ENCODE data around the gene C16orf90. TPM values are rescaled to one million over a fixed set of nuclear protein-coding genes. Genes with fewer than 3 reads are reported as not detected.

C16orf90 gene
- total RNA-seq, 2 experiments from 2014 or later: not detected

- ATAC-seq (ENCODE audit: poor library complexity) (peak; percentile 10), DNase-seq (peak in 4 of 14 experiments; percentile 8 to 50 (median 34))
- Histone ChIP-seq H3K27me3 (ENCODE audit: control insufficient read depth in 1 of 2, insufficient read depth in 2 of 2, low read length in 2 of 2) (no peaks in the 10 kb centered on the region), H3K27ac (ENCODE audit: low read depth in 1 of 2, low read length in 2 of 2) (peak overlapping the region; percentile 71 to 89), H3K9me3 (ENCODE audit: control insufficient read depth in 1 of 2, insufficient read depth in 1 of 2, low read length in 2 of 2) (no peaks in the 10 kb centered on the region), H3K36me3 (ENCODE audit: insufficient read depth, low read length) (peaks cover 10% of the 10 kb centered on the region), H3K4me3 (ENCODE audit: low read length) (peak overlapping the region; percentile 83), H3K4me1 (ENCODE audit: insufficient read depth, low read length) (peaks cover 55% of the 10 kb centered on the region)
- Mint-ChIP-seq H3K27ac (peak overlapping the region; percentile 80), H3K9me3 (no peaks in the 10 kb centered on the region), H3K27me3 (no peaks in the 10 kb centered on the region), H3K4me1 (ENCODE audit: low read depth) (peaks cover 64% of the 10 kb centered on the region), H3K36me3 (ENCODE audit: low read depth) (peaks cover 8% of the 10 kb centered on the region), H3K4me3 (peak overlapping the region; percentile 82)
- no peak for TF ChIP-seq CTCF (IDR thresholded peaks at IDR 0.05)
- intact Hi-C loops (cut with DNase I, micrococcal nuclease): loop anchor here (1.0 to 10.0 kb wide), 8 partner anchors 41 to 434 kb away; partner anchors contain the start of genes ZNF263 (in 2 of the 2), HCFC1R1 (in 1 of the 2), THOC6 (in 1 of the 2) and TIGD7 (in 1 of the 2)
- POLR2A ChIA-PET: interaction anchor here (2.2 kb wide), 1 partner anchor 58 kb away, joined by 41 read pairs; the partner anchor contains the start of genes ZNF174 and ZSCAN32
- CTCF ChIA-PET: interaction anchor here (2.7 kb wide), 1 partner anchor 42 kb away, joined by 12 read pairs; the partner anchor contains the start of gene CLUAP1
Measured at GRCh38 chr16:3458852-3459361, 36.4 kb downstream of the C16orf90 start.

- Histone ChIP-seq H3K36me3 (ENCODE audit: insufficient read depth, low read length) (peaks cover 10% of the 10 kb centered on the region), H3K9me3 (ENCODE audit: control insufficient read depth in 1 of 2, insufficient read depth in 1 of 2, low read length in 2 of 2) (no peaks in the 10 kb centered on the region), H3K4me3 (ENCODE audit: low read length) (peak overlapping the region; percentile 83), H3K27me3 (ENCODE audit: control insufficient read depth in 1 of 2, insufficient read depth in 2 of 2, low read length in 2 of 2) (no peaks in the 10 kb centered on the region), H3K4me1 (ENCODE audit: insufficient read depth, low read length) (peaks cover 52% of the 10 kb centered on the region), H3K27ac (ENCODE audit: low read depth in 1 of 2, low read length in 2 of 2) (peak overlapping the region; percentile 71 to 89)
- ATAC-seq (ENCODE audit: poor library complexity): peak; percentile 3
- POLR2A ChIA-PET: interaction anchor here (2.2 kb wide), 1 partner anchor 57 kb away, joined by 41 read pairs; the partner anchor contains the start of genes ZNF174 and ZSCAN32
- Mint-ChIP-seq H3K4me3 (peak overlapping the region; percentile 82), H3K36me3 (ENCODE audit: low read depth) (peaks cover 8% of the 10 kb centered on the region), H3K27me3 (no peaks in the 10 kb centered on the region), H3K4me1 (ENCODE audit: low read depth) (peaks cover 59% of the 10 kb centered on the region), H3K27ac (peak overlapping the region; percentile 80), H3K9me3 (no peaks in the 10 kb centered on the region)
- no peak for TF ChIP-seq CTCF (IDR thresholded peaks at IDR 0.05)
- peak in 1 of 14 experiments; percentile 35 for DNase-seq
- intact Hi-C loops (cut with DNase I, micrococcal nuclease): loop anchor here (1.0 to 10.0 kb wide), 8 partner anchors 42 to 434 kb away; partner anchors contain the start of genes ZNF263 (in 2 of the 2), HCFC1R1 (in 1 of the 2), THOC6 (in 1 of the 2) and TIGD7 (in 1 of the 2)
- CTCF ChIA-PET: interaction anchor here (1.4 to 2.7 kb wide), 4 partner anchors 14 to 223 kb away, joined by 5 to 17 read pairs (median 12); partner anchors contain the start of genes CLUAP1, NAA60, ZNF174 and ZNF200
Measured at GRCh38 chr16:3458278-3458851, 36.9 kb downstream of the C16orf90 start.

GRCh38 chr16:3457434-3458252, 37.6 kb downstream of the C16orf90 start:
- Mint-ChIP-seq H3K27ac (peak overlapping the region; percentile 83), H3K4me3 (peak overlapping the region; percentile 76), H3K4me1 (ENCODE audit: low read depth) (peaks cover 59% of the 10 kb centered on the region), H3K9me3 (no peaks in the 10 kb centered on the region), H3K36me3 (ENCODE audit: low read depth) (peaks cover 8% of the 10 kb centered on the region), H3K27me3 (no peaks in the 10 kb centered on the region)
- Histone ChIP-seq H3K27me3 (ENCODE audit: control insufficient read depth in 1 of 2, insufficient read depth in 2 of 2, low read length in 2 of 2) (no peaks in the 10 kb centered on the region), H3K4me1 (ENCODE audit: insufficient read depth, low read length) (peaks cover 46% of the 10 kb centered on the region), H3K9me3 (ENCODE audit: control insufficient read depth in 1 of 2, insufficient read depth in 1 of 2, low read length in 2 of 2) (no peaks in the 10 kb centered on the region), H3K36me3 (ENCODE audit: insufficient read depth, low read length) (peaks cover 10% of the 10 kb centered on the region), H3K27ac (ENCODE audit: low read depth in 1 of 2, low read length in 2 of 2) (peak overlapping the region; percentile 84 to 90), H3K4me3 (ENCODE audit: low read length) (peak overlapping the region; percentile 83)
- CTCF ChIA-PET: interaction anchor here (0.6 to 2.7 kb wide), 9 partner anchors 13 to 455 kb away, joined by 3 to 17 read pairs (median 4); partner anchors contain the start of genes CLUAP1, NAA60, TIGD7 and ZNF174
- TF ChIP-seq CTCF (IDR thresholded peaks at IDR 0.05): peak; percentile 39
- intact Hi-C loops (cut with DNase I, micrococcal nuclease): loop anchor here (1.0 to 10.0 kb wide), 10 partner anchors 43 to 433 kb away; partner anchors contain the start of genes ZNF174 (in 2 of the 2), ZNF263 (in 2 of the 2), ZSCAN32 (in 2 of the 2) and HCFC1R1 (in 1 of the 2)
- DNase-seq: peak; percentile 74 to 97 (median 90)
- ATAC-seq (ENCODE audit: poor library complexity): peak; percentile 86
- POLR2A ChIA-PET: interaction anchor here (0.6 to 2.2 kb wide), 14 partner anchors 10 to 323 kb away, joined by 3 to 41 read pairs (median 6); partner anchors contain the start of genes CLUAP1, NAA60, ZNF174 and ZNF213

Data from CD4-positive, alpha-beta T cell (primary cell).